OCI-LY1 (cell line): ENCODE measurements around the gene RRP1B.

Experiments used
- EZH2 ChIP-seq: fragments of 200-600 bp; sonication (generic), shearing (Covaris generic); IDR thresholded peaks from 2 replicates; pipeline ENCODE4 v1.8.0; 2017; ENCODE audit warnings: borderline replicate concordance, mixed run types, mild to moderate bottlenecking, antibody characterized with exemption, low read length, moderate library complexity, mixed read lengths
- TF ChIP-seq, protein P1 (sequence below): fragments of 200-600 bp; sonication (generic), shearing (Covaris generic); IDR thresholded peaks from 2 replicates; pipeline ENCODE4 v1.5.1; 2017; ENCODE audit warnings: mild to moderate bottlenecking, antibody characterized with exemption, low read length, moderate library complexity, mixed read lengths

DNA sequence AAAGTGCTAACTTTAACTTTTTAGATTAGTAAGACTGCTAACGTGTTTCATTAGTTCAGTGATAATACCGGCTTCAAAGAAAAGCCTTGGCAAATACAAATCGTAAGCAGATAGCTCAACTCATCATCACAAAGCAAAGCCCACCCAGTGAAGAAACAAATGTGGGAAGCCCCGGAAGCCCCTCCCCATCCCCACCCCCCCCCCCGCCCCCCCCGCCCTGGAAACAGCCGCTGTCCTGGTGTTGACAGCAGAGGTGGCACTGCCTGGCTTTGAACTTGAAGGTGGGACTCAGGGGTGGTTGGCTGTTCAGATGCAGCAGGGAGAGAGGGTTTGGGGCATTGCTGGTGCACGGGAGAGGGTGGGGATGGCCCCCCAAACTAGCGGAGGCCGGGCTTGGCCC lies 73.7 kb downstream of the RRP1B start:
- TF ChIP-seq, protein P1, sequence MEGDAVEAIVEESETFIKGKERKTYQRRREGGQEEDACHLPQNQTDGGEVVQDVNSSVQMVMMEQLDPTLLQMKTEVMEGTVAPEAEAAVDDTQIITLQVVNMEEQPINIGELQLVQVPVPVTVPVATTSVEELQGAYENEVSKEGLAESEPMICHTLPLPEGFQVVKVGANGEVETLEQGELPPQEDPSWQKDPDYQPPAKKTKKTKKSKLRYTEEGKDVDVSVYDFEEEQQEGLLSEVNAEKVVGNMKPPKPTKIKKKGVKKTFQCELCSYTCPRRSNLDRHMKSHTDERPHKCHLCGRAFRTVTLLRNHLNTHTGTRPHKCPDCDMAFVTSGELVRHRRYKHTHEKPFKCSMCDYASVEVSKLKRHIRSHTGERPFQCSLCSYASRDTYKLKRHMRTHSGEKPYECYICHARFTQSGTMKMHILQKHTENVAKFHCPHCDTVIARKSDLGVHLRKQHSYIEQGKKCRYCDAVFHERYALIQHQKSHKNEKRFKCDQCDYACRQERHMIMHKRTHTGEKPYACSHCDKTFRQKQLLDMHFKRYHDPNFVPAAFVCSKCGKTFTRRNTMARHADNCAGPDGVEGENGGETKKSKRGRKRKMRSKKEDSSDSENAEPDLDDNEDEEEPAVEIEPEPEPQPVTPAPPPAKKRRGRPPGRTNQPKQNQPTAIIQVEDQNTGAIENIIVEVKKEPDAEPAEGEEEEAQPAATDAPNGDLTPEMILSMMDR = no peak
- TF ChIP-seq EZH2 = no peak
